IMR-90 (cell line): Measurements from ENCODE around the gene ANKIB1.

ENCODE experiments used
- BHLHE40 ChIP-seq: fragments of 150-350 bp; IDR thresholded peaks from 2 replicates; pipeline ENCODE4 v1.6.1; 2016; ENCODE audit warnings: mild to moderate bottlenecking, low read depth, low read length
- CEBPB ChIP-seq: IDR thresholded peaks from 2 replicates; pipeline ENCODE4 v1.6.1; 2012; ENCODE audit warnings: low read depth, low read length, improper control_type of control experiment
- CTCF ChIP-seq: conservative IDR thresholded peaks from 2 replicates; pipeline ENCODE4 v1.5.1; 2012; ENCODE audit warnings: mild to moderate bottlenecking, low read depth, low read length, improper control_type of control experiment
- MAFK ChIP-seq: IDR thresholded peaks from 2 replicates; pipeline ENCODE4 v1.6.1; 2012; ENCODE audit warnings: low read depth, low read length, improper control_type of control experiment
- POLR2A ChIP-seq: IDR thresholded peaks from 2 replicates; pipeline ENCODE4 v1.6.1; 2012; ENCODE audit warnings: mild to moderate bottlenecking, low read depth, low read length
- RAD21 ChIP-seq: IDR thresholded peaks from 2 replicates; pipeline ENCODE4 v1.6.1; 2012; ENCODE audit warnings: low read length, improper control_type of control experiment
- RCOR1 ChIP-seq: IDR thresholded peaks from 2 replicates; pipeline ENCODE4 v1.6.1; 2012; ENCODE audit warnings: mild to moderate bottlenecking, low read length, improper control_type of control experiment; ENCODE audit not compliant: insufficient replicate concordance
- SMC3 ChIP-seq: fragments of 150-350 bp; IDR thresholded peaks from 2 replicates; pipeline ENCODE4 v1.6.1; 2016; ENCODE audit warnings: low read depth, mild to moderate bottlenecking, antibody characterized with exemption, low read length, moderate library complexity
- USF2 ChIP-seq: fragments of 150-350 bp; IDR thresholded peaks from 2 replicates; pipeline ENCODE4 v1.6.1; 2017; ENCODE audit warnings: mild to moderate bottlenecking, antibody characterized with exemption, low read length, low read depth

DNA sequence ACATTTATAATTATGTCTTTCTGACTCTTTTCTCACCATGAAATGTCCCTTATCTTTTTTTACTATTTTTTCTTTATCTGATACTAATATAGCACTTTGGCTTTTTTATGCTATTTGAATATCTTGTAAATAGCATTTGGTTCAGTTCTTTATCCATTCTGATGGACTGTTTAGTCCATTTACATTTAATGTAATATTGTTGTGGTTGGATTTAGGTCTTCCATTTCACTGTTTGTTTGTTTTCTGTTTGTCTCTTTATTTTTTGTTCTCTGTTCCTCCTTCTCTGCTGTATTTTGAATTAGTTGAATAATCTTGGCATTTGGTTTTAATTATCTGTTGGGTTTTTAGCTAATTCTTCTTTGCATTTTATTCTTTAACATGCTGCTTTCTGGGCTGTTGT is 89.8 kb downstream of the ANKIB1 start:
- TF ChIP-seq CTCF (no peak), RAD21 (no peak), USF2 (no peak), RCOR1 (no peak), BHLHE40 (no peak), MAFK (no peak), CEBPB (no peak), POLR2A (no peak), SMC3 (no peak)
